ENCODE measurements around the gene FIS1.

DNA sequence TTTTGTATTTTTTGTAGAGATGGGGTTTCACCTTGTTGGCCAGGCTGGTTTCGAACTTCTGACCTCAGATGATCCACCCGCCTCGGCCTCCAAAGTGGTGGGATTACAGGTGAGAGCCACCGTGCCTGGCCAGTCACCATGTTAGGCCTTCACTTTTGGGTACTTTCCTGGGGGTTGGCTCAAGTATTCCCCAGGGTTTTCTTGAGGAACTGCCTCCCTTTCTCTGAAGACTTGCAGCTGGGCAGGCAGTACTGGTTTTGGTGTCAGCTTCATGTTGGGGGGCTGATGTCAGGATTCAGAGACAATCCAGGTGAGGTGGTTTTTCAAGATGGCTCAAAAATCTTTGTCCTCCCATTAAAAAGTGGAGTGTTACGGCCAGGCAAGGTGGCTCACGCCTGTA is 19.2 kb downstream of the FIS1 start:
- TF ChIP-seq, protein P1, sequence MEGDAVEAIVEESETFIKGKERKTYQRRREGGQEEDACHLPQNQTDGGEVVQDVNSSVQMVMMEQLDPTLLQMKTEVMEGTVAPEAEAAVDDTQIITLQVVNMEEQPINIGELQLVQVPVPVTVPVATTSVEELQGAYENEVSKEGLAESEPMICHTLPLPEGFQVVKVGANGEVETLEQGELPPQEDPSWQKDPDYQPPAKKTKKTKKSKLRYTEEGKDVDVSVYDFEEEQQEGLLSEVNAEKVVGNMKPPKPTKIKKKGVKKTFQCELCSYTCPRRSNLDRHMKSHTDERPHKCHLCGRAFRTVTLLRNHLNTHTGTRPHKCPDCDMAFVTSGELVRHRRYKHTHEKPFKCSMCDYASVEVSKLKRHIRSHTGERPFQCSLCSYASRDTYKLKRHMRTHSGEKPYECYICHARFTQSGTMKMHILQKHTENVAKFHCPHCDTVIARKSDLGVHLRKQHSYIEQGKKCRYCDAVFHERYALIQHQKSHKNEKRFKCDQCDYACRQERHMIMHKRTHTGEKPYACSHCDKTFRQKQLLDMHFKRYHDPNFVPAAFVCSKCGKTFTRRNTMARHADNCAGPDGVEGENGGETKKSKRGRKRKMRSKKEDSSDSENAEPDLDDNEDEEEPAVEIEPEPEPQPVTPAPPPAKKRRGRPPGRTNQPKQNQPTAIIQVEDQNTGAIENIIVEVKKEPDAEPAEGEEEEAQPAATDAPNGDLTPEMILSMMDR (IDR thresholded peaks at IDR 0.05) = no peak
- TF ChIP-seq EP300 (IDR thresholded peaks at IDR 0.05) (no peak), POLR2A (IDR thresholded peaks at IDR 0.05) (no peak)
